Body of pancreas (tissue), 4 donors: ENCODE measurements around the gene MAML3. TPM values are rescaled to one million over a fixed set of nuclear protein-coding genes. Genes with fewer than 3 reads are reported as not detected.

Experiments
- ATAC-seq: fragments of 150-250 bp; one replicate; pipeline ENCODE4 v1.9.1; 2016
- DNase-seq, 4 donors: peaks; one replicate each; pipeline ENCODE4 v3.0.0-alpha.2; 2019
- H3K27ac ChIP-seq, 4 donors: fragments of 200-600 bp; sonication (generic); 1 replicate in 3 of 4; 2 replicates in 1 of 4; pipeline versions ENCODE4 v1.5.1 to v1.6.1; 2016 to 2019; ENCODE audit warnings: mild to moderate bottlenecking in 1 of 4, mixed read lengths in 1 of 4, moderate library complexity in 1 of 4
- H3K27me3 ChIP-seq, 2 donors: fragments of 200-600 bp; sonication (generic); one replicate each; pipeline ENCODE4 v1.6.0; 2016; ENCODE audit warnings: mild to moderate bottlenecking in 1 of 2
- H3K36me3 ChIP-seq, 2 donors: fragments of 200-600 bp; sonication (generic); replicated peaks in 1 of 2; 2 replicates each; pipeline ENCODE4 v1.5.1; 2016; ENCODE audit warnings: low read depth in 2 of 2; ENCODE audit not compliant: insufficient read depth in 1 of 2
- H3K4me1 ChIP-seq: fragments of 200-600 bp; sonication (generic); one replicate; pipeline ENCODE4 v1.6.0; 2016
- H3K4me3 ChIP-seq, 2 donors: fragments of 200-600 bp; sonication (generic); 1 replicate in 1 of 2; 2 replicates in 1 of 2; pipeline ENCODE4 v1.5.1; 2016 to 2019
- H3K9me3 ChIP-seq, 3 donors: fragments of 200-600 bp; sonication (generic); 1 replicate in 2 of 3; 2 replicates in 1 of 3; pipeline ENCODE4 v1.5.1; 2016
- CTCF ChIP-seq, 7 experiments: fragments of 450-650 bp in 4 of 7; fragments of 200-600 bp in 3 of 7; sonication (generic) in 3 of 7; IDR thresholded peaks; one replicate each; pipeline ENCODE4 v1.5.1; 2016 to 2019; ENCODE audit warnings: antibody characterized with exemption in 7 of 7
- POLR2A ChIP-seq, 3 donors: fragments of 450-650 bp; IDR thresholded peaks; one replicate each; pipeline ENCODE4 v1.6.1; 2016; ENCODE audit warnings: antibody characterized with exemption in 3 of 3, mild to moderate bottlenecking in 2 of 3
- WGBS, 2 donors: methylation state at CpG; one replicate each; pipeline ENCODE4 v1.1.5; 2017; 5-methylcytosine and 5-hydroxymethylcytosine counted together
- intact Hi-C: fragments of 100-400 bp; cut with DNase I; formaldehyde crosslinking; loops from one replicate; pipeline ENCODE4 v1.15.1; 2023
- total RNA-seq, 2 donors: library from RNA; depleted of rRNA; stranded (reverse); fragments of >200 nt; gene quantifications; one replicate each; pipeline ENCODE4 v1.1.0, GENCODE V29; 2016

The MAML3 gene
- total RNA-seq, 2 donors from 2014 or later: 11.2 to 11.4 TPM

GRCh38 chr4:139786494-139787354 lies 367.3 kb downstream of the MAML3 start:
- no peaks in the 10 kb centered on the region for H3K9me3 ChIP-seq
- H3K27me3 ChIP-seq: no peaks in the 10 kb centered on the region
- no peaks in the 10 kb centered on the region for H3K4me1 ChIP-seq
- H3K4me3 ChIP-seq: no peak overlapping the region
- H3K27ac ChIP-seq: no peak overlapping the region
- no peak for TF ChIP-seq POLR2A (IDR thresholded peaks at IDR 0.05)
- TF ChIP-seq CTCF (IDR thresholded peaks at IDR 0.05): no peak
- ATAC-seq (no peak), DNase-seq (no peak)
- intact Hi-C loops: no loop called here
- WGBS, 2 donors: 73 to 77% methylated on average over 12 of the region's 12 CpGs
- H3K36me3 ChIP-seq: no peaks in the 10 kb centered on the region

- DNase-seq (no peak), ATAC-seq (no peak)
- H3K9me3 ChIP-seq: no peaks in the 10 kb centered on the region
Measured at GRCh38 chr4:139785356-139785755, 368.6 kb downstream of the MAML3 start.

GRCh38 chr4:139783741-139784484 lies 370.1 kb downstream of the MAML3 start:
- Histone ChIP-seq H3K36me3 (no peaks in the 10 kb centered on the region), H3K4me1 (no peaks in the 10 kb centered on the region), H3K27me3 (no peaks in the 10 kb centered on the region), H3K4me3 (no peak overlapping the region), H3K27ac (no peak overlapping the region), H3K9me3 (no peaks in the 10 kb centered on the region)
- ATAC-seq: no peak
- intact Hi-C loops: no loop called here
- WGBS, 2 donors: 89 to 92% methylated on average over 20 of the region's 20 CpGs
- TF ChIP-seq POLR2A (IDR thresholded peaks at IDR 0.05) (no peak), CTCF (IDR thresholded peaks at IDR 0.05) (no peak)
- no peak for DNase-seq

More at GRCh38 chr4:139785356-139785755, 368.6 kb downstream of the MAML3 start:
- TF ChIP-seq CTCF (IDR thresholded peaks at IDR 0.05): no peak
- TF ChIP-seq POLR2A (IDR thresholded peaks at IDR 0.05): no peak
- Histone ChIP-seq H3K27ac (no peak overlapping the region), H3K36me3 (no peaks in the 10 kb centered on the region), H3K4me1 (no peaks in the 10 kb centered on the region), H3K4me3 (no peak overlapping the region), H3K27me3 (no peaks in the 10 kb centered on the region)
- 97 to 98% methylated on average over 4 of the region's 4 CpGs for WGBS, 2 donors
- intact Hi-C loops: no loop called here

- WGBS, 2 donors: 88 to 94% methylated on average over 6 to 7 of the region's 7 CpGs
- DNase-seq (no peak), ATAC-seq (no peak)
- Histone ChIP-seq H3K27me3 (no peaks in the 10 kb centered on the region), H3K36me3 (no peaks in the 10 kb centered on the region), H3K4me1 (no peaks in the 10 kb centered on the region), H3K9me3 (no peaks in the 10 kb centered on the region), H3K27ac (no peak overlapping the region), H3K4me3 (no peak overlapping the region)
- intact Hi-C loops: no loop called here
- no peak for TF ChIP-seq POLR2A (IDR thresholded peaks at IDR 0.05)
- no peak for TF ChIP-seq CTCF (IDR thresholded peaks at IDR 0.05)
Measured at GRCh38 chr4:139782926-139783522, 371.0 kb downstream of the MAML3 start.
